Measurements from ENCODE around the gene CCDC57. TPM values are rescaled to one million over a fixed set of nuclear protein-coding genes. Genes with fewer than 3 reads are reported as not detected.
A peak's percentile ranks its signal among the peaks of the same experiment; 100 is the strongest.

CCDC57 gene
- total and polyA plus RNA-seq, 2 of the 8 experiments (the other 6 are each of a cell fraction or from before 2014, with no cell fraction given), result 8.4 to 12.9 TPM

- Histone ChIP-seq H3K4me2 (ENCODE audit: insufficient read depth in 1 of 2, low read depth in 2 of 2, low read length in 2 of 2) (no peak overlapping the region), H2BK20ac (ENCODE audit: low read length) (no peak overlapping the region), H3K79me1 (ENCODE audit: low read depth, low read length) (no peaks in the 10 kb centered on the region), H4K91ac (replicated peaks; ENCODE audit: insufficient read length, low read length) (no peak overlapping the region), H3K79me2 (ENCODE audit: control insufficient read depth in 1 of 2, insufficient read depth in 2 of 2, low read length in 2 of 2) (no peaks in the 10 kb centered on the region), H3K9ac (replicated peaks in 1 of 4; ENCODE audit: extremely low read depth in 1 of 4, low read depth in 3 of 4, low read length in 3 of 4) (no peak overlapping the region), H3K4me1 (replicated peaks in 1 of 4; ENCODE audit: control insufficient read depth in 3 of 4, insufficient read depth in 4 of 4, low read length in 3 of 4) (peaks cover 0 to 37% (median 31%) of the 10 kb centered on the region in 4 experiments; a peak in 6 of 7 replicates), H4K5ac (ENCODE audit: insufficient read length, low read depth, low read length) (no peak overlapping the region), H2BK15ac (ENCODE audit: low read length) (no peak overlapping the region), H3K36me3 (ENCODE audit: control insufficient read depth in 2 of 4, insufficient read depth in 4 of 4, low read length in 3 of 4) (no peaks in the 10 kb centered on the region), H2BK5ac (ENCODE audit: low read depth, low read length) (no peak overlapping the region), H4K8ac (ENCODE audit: extremely low read depth, insufficient read depth, low read length) (no peak overlapping the region), H2AFZ (ENCODE audit: low read length) (no peak overlapping the region), H3K23ac (ENCODE audit: insufficient read length) (no peak overlapping the region), H3K4me3 (ENCODE audit: extremely low read depth in 1 of 4, insufficient read depth in 2 of 4, low read depth in 3 of 4, low read length in 4 of 4) (no peak overlapping the region), H3K9me3 (ENCODE audit: insufficient read depth in 2 of 2, low read depth in 1 of 2, low read length in 1 of 2) (no peaks in the 10 kb centered on the region), H3K23me2 (ENCODE audit: low read depth, low read length) (no peaks in the 10 kb centered on the region), H4K20me1 (replicated peaks in 1 of 2; ENCODE audit: control insufficient read depth in 1 of 2, insufficient read depth in 2 of 2, low read length in 2 of 2) (peaks cover 0 to 2% of the 10 kb centered on the region in 2 experiments), H3K27ac (ENCODE audit: low read depth, low read length) (no peak overlapping the region), H3K14ac (ENCODE audit: insufficient read length) (no peak overlapping the region), H3K56ac (replicated peaks; ENCODE audit: insufficient read length, low read depth, low read length) (no peak overlapping the region), H2BK12ac (ENCODE audit: low read depth, low read length) (no peak overlapping the region), H2AK5ac (ENCODE audit: low read depth, low read length) (no peak overlapping the region), H2BK120ac (replicated peaks; ENCODE audit: low read depth, low read length) (no peak overlapping the region), H3K27me3 (replicated peaks in 1 of 4; ENCODE audit: control insufficient read depth in 3 of 4, extremely low read depth in 1 of 4, insufficient read depth in 3 of 4, low read length in 3 of 4) (no peaks in the 10 kb centered on the region), H3K18ac (ENCODE audit: extremely low read depth, low read length) (no peak overlapping the region), H3K4ac (replicated peaks; ENCODE audit: insufficient read length, low read depth, low read length) (no peak overlapping the region)
- ChIA-PET CTCF (ENCODE audit: partially characterized antibody) (interaction anchor here (0.9 to 6.5 kb wide), 13 partner anchors 10 to 77 kb away, joined by 3 to 61 read pairs (median 5); partner anchors contain the start of gene DCXR), POLR2A (ENCODE audit: partially characterized antibody) (interaction anchor here (1.4 to 2.4 kb wide), 5 partner anchors 9 to 77 kb away, joined by 3 to 14 read pairs (median 7); partner anchors contain the start of genes FASN and RAC3)
- WGBS, 2 experiments (ENCODE audit: extremely low coverage in 1 of 2, insufficient coverage in 1 of 2, insufficient read length in 1 of 2, insufficient replicate concordance in 2 of 2, low coverage in 1 of 2, low lambda C conversion rate in 2 of 2, missing lambda C conversion rate in 1 of 2), result 79% methylated on average over 16 of the region's 24 CpGs; no CpG with 5 or more reads in 1 of the 2 experiments
- DNase-seq (ENCODE audit: low read depth in 1 of 2, low spot score in 2 of 2), result peak in 1 of 2 experiments; percentile 48
- FAIRE-seq, result no peak
- TF ChIP-seq, protein P1, sequence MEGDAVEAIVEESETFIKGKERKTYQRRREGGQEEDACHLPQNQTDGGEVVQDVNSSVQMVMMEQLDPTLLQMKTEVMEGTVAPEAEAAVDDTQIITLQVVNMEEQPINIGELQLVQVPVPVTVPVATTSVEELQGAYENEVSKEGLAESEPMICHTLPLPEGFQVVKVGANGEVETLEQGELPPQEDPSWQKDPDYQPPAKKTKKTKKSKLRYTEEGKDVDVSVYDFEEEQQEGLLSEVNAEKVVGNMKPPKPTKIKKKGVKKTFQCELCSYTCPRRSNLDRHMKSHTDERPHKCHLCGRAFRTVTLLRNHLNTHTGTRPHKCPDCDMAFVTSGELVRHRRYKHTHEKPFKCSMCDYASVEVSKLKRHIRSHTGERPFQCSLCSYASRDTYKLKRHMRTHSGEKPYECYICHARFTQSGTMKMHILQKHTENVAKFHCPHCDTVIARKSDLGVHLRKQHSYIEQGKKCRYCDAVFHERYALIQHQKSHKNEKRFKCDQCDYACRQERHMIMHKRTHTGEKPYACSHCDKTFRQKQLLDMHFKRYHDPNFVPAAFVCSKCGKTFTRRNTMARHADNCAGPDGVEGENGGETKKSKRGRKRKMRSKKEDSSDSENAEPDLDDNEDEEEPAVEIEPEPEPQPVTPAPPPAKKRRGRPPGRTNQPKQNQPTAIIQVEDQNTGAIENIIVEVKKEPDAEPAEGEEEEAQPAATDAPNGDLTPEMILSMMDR (IDR thresholded peaks at IDR 0.05; ENCODE audit: control extremely low read depth in 1 of 3, insufficient read depth in 1 of 3, low read depth in 1 of 3, low read length in 3 of 3), result peak; percentile 20 to 50 (median 46); a peak in 2 of 4 replicates
- no peak for TF ChIP-seq KDM5A (IDR thresholded peaks at IDR 0.05; ENCODE audit: low read length)
- 0 out of 2 replicates have a peak, but pooled peaks have one; percentile 31 for TF ChIP-seq GABPA (IDR thresholded peaks at IDR 0.05; ENCODE audit: borderline replicate concordance, insufficient read depth, low read length)
- 0 out of 2 replicates have a peak, but pooled peaks have one; percentile 17 for TF ChIP-seq POLR2AphosphoS5 (IDR thresholded peaks at IDR 0.05; ENCODE audit: low read depth, low read length)
- TF ChIP-seq, protein P2, sequence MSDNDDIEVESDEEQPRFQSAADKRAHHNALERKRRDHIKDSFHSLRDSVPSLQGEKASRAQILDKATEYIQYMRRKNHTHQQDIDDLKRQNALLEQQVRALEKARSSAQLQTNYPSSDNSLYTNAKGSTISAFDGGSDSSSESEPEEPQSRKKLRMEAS (IDR thresholded peaks at IDR 0.05), result peak; percentile 68
- no peak for TF ChIP-seq SAP30 (IDR thresholded peaks at IDR 0.05; ENCODE audit: insufficient read depth, insufficient replicate concordance, low read length)
- no peak for TF ChIP-seq MAFK (IDR thresholded peaks at IDR 0.05; ENCODE audit: low read depth, low read length)
- TF ChIP-seq, protein P3, sequence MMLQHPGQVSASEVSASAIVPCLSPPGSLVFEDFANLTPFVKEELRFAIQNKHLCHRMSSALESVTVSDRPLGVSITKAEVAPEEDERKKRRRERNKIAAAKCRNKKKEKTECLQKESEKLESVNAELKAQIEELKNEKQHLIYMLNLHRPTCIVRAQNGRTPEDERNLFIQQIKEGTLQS (IDR thresholded peaks at IDR 0.05; ENCODE audit: insufficient read depth, low read depth, low read length), result no peak
These were observed 105.2 kb downstream of the CCDC57 start for GRCh38 chr17:82107341-82107860.
